ENCODE results near the gene TPD52L2. TPM values are rescaled to one million over a fixed set of nuclear protein-coding genes. Genes with fewer than 3 reads are reported as not detected.
A peak's percentile ranks its signal among the peaks of the same experiment; 100 is the strongest.

Gene TPD52L2
- total and polyA plus RNA-seq, 8 donors: 42.0 to 75.6 (median 52.9) TPM

DNA sequence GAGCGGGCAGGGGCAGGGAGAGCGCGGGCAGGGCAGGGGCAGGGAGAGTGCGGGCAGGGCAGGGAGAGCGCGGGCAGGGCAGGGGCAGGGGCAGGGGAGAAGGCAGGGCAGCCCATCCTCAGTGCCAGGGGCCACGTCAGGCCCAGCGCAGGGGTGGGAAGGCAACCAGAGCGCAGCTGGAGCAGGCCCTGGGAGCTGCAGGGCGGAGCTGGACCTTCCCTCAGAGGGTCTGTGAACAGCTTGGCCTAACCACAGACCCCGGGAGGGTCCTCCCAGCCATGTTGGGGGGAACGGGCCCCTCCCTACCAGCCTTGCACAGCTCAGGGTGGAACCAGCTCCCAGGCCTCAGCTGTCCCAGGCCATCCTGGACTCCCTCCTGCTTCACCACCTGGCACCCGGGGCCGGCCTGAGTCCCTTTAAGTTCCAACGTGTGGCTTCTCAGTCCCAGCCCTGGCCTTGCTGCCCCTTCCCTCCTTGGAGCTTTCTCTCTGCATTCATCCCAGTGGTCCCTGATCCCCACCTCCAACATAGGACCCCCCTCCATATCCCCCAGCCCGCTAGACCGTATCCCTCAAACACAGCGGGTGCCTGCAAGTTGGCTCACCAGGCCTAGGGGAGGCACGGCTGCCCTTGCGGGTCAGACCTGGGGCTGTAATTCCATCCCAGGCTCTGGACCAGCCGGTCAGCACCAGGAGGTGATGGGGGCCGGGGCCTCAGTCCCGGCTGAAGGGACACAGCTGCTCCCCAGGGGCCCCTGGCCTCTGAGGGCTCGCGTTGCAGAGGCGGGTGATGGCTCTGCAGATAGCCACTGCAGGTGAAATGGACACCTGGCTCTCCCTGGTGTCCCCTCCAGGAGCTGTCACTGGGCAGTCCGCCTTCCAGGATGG is 28.4 kb upstream of the TPD52L2 start:
- no peaks in the 10 kb centered on the region for H3K36me3 ChIP-seq
- 78 to 87% (median 80%) methylated on average over 19 to 27 of the region's 27 CpGs for WGBS, 5 donors
- peaks cover 14 to 35% (median 34%) of the 10 kb centered on the region in 4 donors for H3K4me1 ChIP-seq
- DNase-seq: peak in 1 of 2 donors; percentile 31
- H3K27me3 ChIP-seq: peaks cover 0 to 18% (median 12%) of the 10 kb centered on the region in 3 donors
- intact Hi-C loops (cut with DNase I; ENCODE audit: low total_unique reads): no loop called here
- peak overlapping the region in 1 of 5 donors; percentile 8 for H3K27ac ChIP-seq
- no peak for TF ChIP-seq EP300 (IDR thresholded peaks at IDR 0.05)
- TF ChIP-seq POLR2AphosphoS5 (IDR thresholded peaks at IDR 0.05): no peak
- no peak for TF ChIP-seq POLR2A (IDR thresholded peaks at IDR 0.05)
- TF ChIP-seq, protein P1, sequence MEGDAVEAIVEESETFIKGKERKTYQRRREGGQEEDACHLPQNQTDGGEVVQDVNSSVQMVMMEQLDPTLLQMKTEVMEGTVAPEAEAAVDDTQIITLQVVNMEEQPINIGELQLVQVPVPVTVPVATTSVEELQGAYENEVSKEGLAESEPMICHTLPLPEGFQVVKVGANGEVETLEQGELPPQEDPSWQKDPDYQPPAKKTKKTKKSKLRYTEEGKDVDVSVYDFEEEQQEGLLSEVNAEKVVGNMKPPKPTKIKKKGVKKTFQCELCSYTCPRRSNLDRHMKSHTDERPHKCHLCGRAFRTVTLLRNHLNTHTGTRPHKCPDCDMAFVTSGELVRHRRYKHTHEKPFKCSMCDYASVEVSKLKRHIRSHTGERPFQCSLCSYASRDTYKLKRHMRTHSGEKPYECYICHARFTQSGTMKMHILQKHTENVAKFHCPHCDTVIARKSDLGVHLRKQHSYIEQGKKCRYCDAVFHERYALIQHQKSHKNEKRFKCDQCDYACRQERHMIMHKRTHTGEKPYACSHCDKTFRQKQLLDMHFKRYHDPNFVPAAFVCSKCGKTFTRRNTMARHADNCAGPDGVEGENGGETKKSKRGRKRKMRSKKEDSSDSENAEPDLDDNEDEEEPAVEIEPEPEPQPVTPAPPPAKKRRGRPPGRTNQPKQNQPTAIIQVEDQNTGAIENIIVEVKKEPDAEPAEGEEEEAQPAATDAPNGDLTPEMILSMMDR (IDR thresholded peaks at IDR 0.05): no peak
- H3K9me3 ChIP-seq: no peaks in the 10 kb centered on the region
- no peak overlapping the region for H3K4me3 ChIP-seq

DNA sequence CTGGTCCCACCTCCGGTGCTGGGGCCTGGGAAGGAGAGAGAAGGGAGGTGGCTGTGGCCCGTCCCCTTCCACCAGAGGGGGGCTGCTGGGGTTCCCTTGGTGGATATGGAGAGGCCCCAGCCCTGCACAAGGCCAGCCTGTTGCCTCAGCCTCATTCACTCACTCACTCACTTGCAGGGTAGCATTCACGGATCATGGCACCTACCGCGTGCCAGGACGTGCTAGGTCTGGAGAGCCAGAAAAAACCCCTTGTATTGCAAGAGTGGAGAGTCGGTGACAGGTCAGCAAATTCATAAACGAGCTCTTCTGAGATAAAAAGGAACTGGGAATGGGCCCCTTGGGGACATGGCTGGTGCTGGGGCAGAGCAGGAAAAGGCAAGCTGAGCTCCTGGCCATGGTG is 27.6 kb upstream of the TPD52L2 start:
- H3K9me3 ChIP-seq: no peaks in the 10 kb centered on the region
- no peak overlapping the region for H3K27ac ChIP-seq
- intact Hi-C loops (cut with DNase I; ENCODE audit: low total_unique reads): no loop called here
- TF ChIP-seq POLR2AphosphoS5 (IDR thresholded peaks at IDR 0.05) (no peak), EP300 (IDR thresholded peaks at IDR 0.05) (no peak), POLR2A (IDR thresholded peaks at IDR 0.05) (no peak)
- TF ChIP-seq, protein P1 (IDR thresholded peaks at IDR 0.05): no peak
- peak in 1 of 2 donors; percentile 21 for DNase-seq
- no peak overlapping the region for H3K4me3 ChIP-seq
- WGBS, 5 donors: 49 to 63% (median 57%) methylated on average over 7 to 8 of the region's 8 CpGs
- H3K36me3 ChIP-seq: no peaks in the 10 kb centered on the region
- peaks cover 0 to 15% (median 5%) of the 10 kb centered on the region in 3 donors for H3K27me3 ChIP-seq
- H3K4me1 ChIP-seq: peaks cover 10 to 28% (median 26%) of the 10 kb centered on the region in 4 donors

DNA sequence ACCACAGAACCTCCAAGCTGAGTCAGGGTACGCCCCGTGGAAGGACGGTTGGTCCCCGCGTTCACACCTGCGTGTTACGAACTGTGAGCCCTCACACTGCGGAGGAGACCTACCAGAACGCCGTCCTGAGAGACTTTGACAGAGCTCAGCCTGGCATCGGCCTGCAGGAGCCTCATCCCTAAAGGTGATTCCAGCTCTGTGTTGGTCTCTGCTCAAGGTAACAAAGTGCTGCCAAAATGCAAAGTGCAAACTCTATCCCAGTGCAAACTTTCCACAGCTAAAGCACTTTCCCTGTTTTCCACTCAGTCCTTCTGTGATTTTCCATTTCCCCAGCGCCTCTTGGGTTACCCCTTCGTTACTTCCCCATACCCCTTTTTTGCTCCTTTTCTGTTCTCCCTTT is 25.4 kb upstream of the TPD52L2 start:
- H3K27me3 ChIP-seq: peaks cover 0 to 25% (median 12%) of the 10 kb centered on the region in 3 donors
- peaks cover 7 to 10% (median 9%) of the 10 kb centered on the region in 4 donors for H3K4me1 ChIP-seq
- H3K4me3 ChIP-seq: no peak overlapping the region
- no peak overlapping the region for H3K27ac ChIP-seq
- 87 to 94% (median 89%) methylated on average over 13 of the region's 13 CpGs for WGBS, 5 donors
- no peaks in the 10 kb centered on the region for H3K36me3 ChIP-seq
- DNase-seq: peak in 1 of 2 donors; percentile 1
- intact Hi-C loops (cut with DNase I; ENCODE audit: low total_unique reads): no loop called here
- no peaks in the 10 kb centered on the region for H3K9me3 ChIP-seq
- TF ChIP-seq, protein P1 (IDR thresholded peaks at IDR 0.05): no peak
- no peak for TF ChIP-seq POLR2AphosphoS5 (IDR thresholded peaks at IDR 0.05)
- TF ChIP-seq EP300 (IDR thresholded peaks at IDR 0.05): no peak
- TF ChIP-seq POLR2A (IDR thresholded peaks at IDR 0.05): no peak

DNA sequence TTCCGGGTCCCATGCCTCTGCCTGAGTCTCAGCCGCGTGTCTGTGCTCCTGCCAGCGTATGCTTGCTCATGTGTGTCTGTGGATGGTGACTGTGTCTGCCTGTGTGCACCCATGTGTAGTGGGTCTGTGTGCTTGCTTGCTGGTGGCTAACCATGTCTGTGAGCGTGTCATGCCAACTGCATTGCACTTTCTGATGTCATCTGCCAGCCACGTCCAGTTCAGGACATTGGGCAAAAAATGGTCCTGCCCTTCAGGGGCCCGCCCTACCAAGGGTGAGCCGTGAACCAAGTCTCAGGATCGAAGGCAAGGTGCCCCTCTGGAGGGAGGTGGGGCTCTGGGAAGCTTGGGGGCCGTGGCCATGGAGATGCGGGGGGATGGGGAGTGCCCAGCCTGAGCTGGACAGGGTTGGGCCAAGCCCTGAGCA is 24.7 kb upstream of the TPD52L2 start:
- H3K27ac ChIP-seq: no peak overlapping the region
- WGBS, 5 donors: 68 to 89% (median 72%) methylated on average over 7 to 11 of the region's 11 CpGs
- no peak for TF ChIP-seq EP300 (IDR thresholded peaks at IDR 0.05)
- no peak for TF ChIP-seq POLR2AphosphoS5 (IDR thresholded peaks at IDR 0.05)
- TF ChIP-seq POLR2A (IDR thresholded peaks at IDR 0.05): no peak
- TF ChIP-seq, protein P1 (IDR thresholded peaks at IDR 0.05): no peak
- intact Hi-C loops (cut with DNase I; ENCODE audit: low total_unique reads): no loop called here
- H3K36me3 ChIP-seq: no peaks in the 10 kb centered on the region
- H3K4me3 ChIP-seq: no peak overlapping the region
- peak in 1 of 2 donors; percentile 6 for DNase-seq
- no peaks in the 10 kb centered on the region for H3K9me3 ChIP-seq
- peaks cover 0 to 33% (median 18%) of the 10 kb centered on the region in 3 donors for H3K27me3 ChIP-seq
- H3K4me1 ChIP-seq: peaks cover 0 to 8% (median 2%) of the 10 kb centered on the region in 4 donors

All from stomach (tissue), 9 donors.